Stimulated activated naive CD8-positive, alpha-beta T cell treated with anti-CD3 and anti-CD28 coated beads, Interleukin-15, Interleukin-2, amounts not matched to agents 100 ng/mL and 50 ng/mL, for 24 hours (primary cell): Measurements from ENCODE around the gene EPHA8.

Source experiments
- H3K27ac Mint-ChIP-seq: one replicate; pipeline ENCODE4 v1.8.0; 2021; ENCODE audit warnings: mild to moderate bottlenecking, mixed read lengths
- H3K27me3 Mint-ChIP-seq: one replicate; pipeline ENCODE4 v1.8.0; 2021; ENCODE audit warnings: mixed read lengths
- H3K36me3 Mint-ChIP-seq: one replicate; pipeline ENCODE4 v1.8.0; 2021; ENCODE audit warnings: low read depth, mixed read lengths
- H3K4me1 Mint-ChIP-seq: one replicate; pipeline ENCODE4 v1.8.0; 2021; ENCODE audit warnings: low read depth, mixed read lengths
- H3K4me3 Mint-ChIP-seq: one replicate; pipeline ENCODE4 v1.8.0; 2021; ENCODE audit warnings: mild to moderate bottlenecking, mixed read lengths
- H3K9me3 Mint-ChIP-seq: one replicate; pipeline ENCODE4 v1.8.0; 2021; ENCODE audit warnings: mixed read lengths

EPHA8 gene

GRCh38 chr1:22547818-22548462, 15.3 kb upstream of the EPHA8 start:
- no peak overlapping the region for H3K27ac Mint-ChIP-seq
- H3K4me1 Mint-ChIP-seq: no peaks in the 10 kb centered on the region
- no peak overlapping the region for H3K4me3 Mint-ChIP-seq
- H3K9me3 Mint-ChIP-seq: no peaks in the 10 kb centered on the region
- peaks cover 29% of the 10 kb centered on the region for H3K27me3 Mint-ChIP-seq
- no peaks in the 10 kb centered on the region for H3K36me3 Mint-ChIP-seq

GRCh38 chr1:22550021-22550420, 13.3 kb upstream of the EPHA8 start:
- H3K36me3 Mint-ChIP-seq: no peaks in the 10 kb centered on the region
- H3K27me3 Mint-ChIP-seq: peaks cover 42% of the 10 kb centered on the region
- no peak overlapping the region for H3K27ac Mint-ChIP-seq
- H3K4me1 Mint-ChIP-seq: no peaks in the 10 kb centered on the region
- no peak overlapping the region for H3K4me3 Mint-ChIP-seq
- no peaks in the 10 kb centered on the region for H3K9me3 Mint-ChIP-seq

GRCh38 chr1:22551591-22551990, 11.7 kb upstream of the EPHA8 start:
- Mint-ChIP-seq H3K27me3 (peaks cover 42% of the 10 kb centered on the region), H3K4me1 (no peaks in the 10 kb centered on the region), H3K27ac (no peak overlapping the region), H3K9me3 (no peaks in the 10 kb centered on the region), H3K4me3 (no peak overlapping the region), H3K36me3 (no peaks in the 10 kb centered on the region)

- no peaks in the 10 kb centered on the region for H3K36me3 Mint-ChIP-seq
- no peaks in the 10 kb centered on the region for H3K9me3 Mint-ChIP-seq
- no peaks in the 10 kb centered on the region for H3K4me1 Mint-ChIP-seq
- no peak overlapping the region for H3K27ac Mint-ChIP-seq
- peaks cover 43% of the 10 kb centered on the region for H3K27me3 Mint-ChIP-seq
- H3K4me3 Mint-ChIP-seq: no peak overlapping the region
Measured at GRCh38 chr1:22552021-22552420, 11.3 kb upstream of the EPHA8 start.

GRCh38 chr1:22553104-22553880, 10.0 kb upstream of the EPHA8 start:
- Mint-ChIP-seq H3K36me3 (no peaks in the 10 kb centered on the region), H3K9me3 (no peaks in the 10 kb centered on the region), H3K27me3 (peaks cover 47% of the 10 kb centered on the region), H3K4me3 (no peak overlapping the region), H3K27ac (no peak overlapping the region), H3K4me1 (no peaks in the 10 kb centered on the region)

- H3K27me3 Mint-ChIP-seq: peaks cover 49% of the 10 kb centered on the region
- no peaks in the 10 kb centered on the region for H3K4me1 Mint-ChIP-seq
- no peaks in the 10 kb centered on the region for H3K9me3 Mint-ChIP-seq
- no peak overlapping the region for H3K4me3 Mint-ChIP-seq
- H3K36me3 Mint-ChIP-seq: no peaks in the 10 kb centered on the region
- no peak overlapping the region for H3K27ac Mint-ChIP-seq
Measured at GRCh38 chr1:22553991-22554522, 9.2 kb upstream of the EPHA8 start.

GRCh38 chr1:22555371-22555656, 8.0 kb upstream of the EPHA8 start:
- Mint-ChIP-seq H3K27ac (no peak overlapping the region), H3K36me3 (no peaks in the 10 kb centered on the region), H3K9me3 (no peaks in the 10 kb centered on the region), H3K27me3 (peaks cover 54% of the 10 kb centered on the region), H3K4me3 (no peak overlapping the region), H3K4me1 (no peaks in the 10 kb centered on the region)

- H3K4me1 Mint-ChIP-seq: no peaks in the 10 kb centered on the region
- no peak overlapping the region for H3K27ac Mint-ChIP-seq
- H3K9me3 Mint-ChIP-seq: no peaks in the 10 kb centered on the region
- H3K4me3 Mint-ChIP-seq: no peak overlapping the region
- no peaks in the 10 kb centered on the region for H3K36me3 Mint-ChIP-seq
- peaks cover 60% of the 10 kb centered on the region for H3K27me3 Mint-ChIP-seq
Measured at GRCh38 chr1:22556391-22557104, 6.7 kb upstream of the EPHA8 start.

GRCh38 chr1:22557341-22557950, 5.8 kb upstream of the EPHA8 start:
- Mint-ChIP-seq H3K27ac (no peak overlapping the region), H3K36me3 (no peaks in the 10 kb centered on the region), H3K4me3 (no peak overlapping the region), H3K27me3 (peaks cover 67% of the 10 kb centered on the region), H3K9me3 (no peaks in the 10 kb centered on the region), H3K4me1 (no peaks in the 10 kb centered on the region)

GRCh38 chr1:22563671-22564602, 648 bp downstream of the EPHA8 start:
- Mint-ChIP-seq H3K27ac (no peak overlapping the region), H3K27me3 (peaks cover 48% of the 10 kb centered on the region), H3K4me3 (no peak overlapping the region), H3K4me1 (no peaks in the 10 kb centered on the region), H3K9me3 (no peaks in the 10 kb centered on the region), H3K36me3 (no peaks in the 10 kb centered on the region)

- Mint-ChIP-seq H3K27ac (no peak overlapping the region), H3K36me3 (no peaks in the 10 kb centered on the region), H3K27me3 (peaks cover 33% of the 10 kb centered on the region), H3K9me3 (no peaks in the 10 kb centered on the region), H3K4me3 (no peak overlapping the region), H3K4me1 (no peaks in the 10 kb centered on the region)
Measured at GRCh38 chr1:22566161-22566560, 2.9 kb downstream of the EPHA8 start.

- Mint-ChIP-seq H3K27ac (no peak overlapping the region), H3K36me3 (no peaks in the 10 kb centered on the region), H3K9me3 (no peaks in the 10 kb centered on the region), H3K4me3 (no peak overlapping the region), H3K4me1 (no peaks in the 10 kb centered on the region), H3K27me3 (peaks cover 25% of the 10 kb centered on the region)
Measured at GRCh38 chr1:22567197-22567596, 3.9 kb downstream of the EPHA8 start.

GRCh38 chr1:22567994-22568393, 4.7 kb downstream of the EPHA8 start:
- Mint-ChIP-seq H3K27me3 (peaks cover 22% of the 10 kb centered on the region), H3K4me3 (no peak overlapping the region), H3K9me3 (no peaks in the 10 kb centered on the region), H3K27ac (no peak overlapping the region), H3K36me3 (no peaks in the 10 kb centered on the region), H3K4me1 (no peaks in the 10 kb centered on the region)

GRCh38 chr1:22569269-22569668, 6.0 kb downstream of the EPHA8 start:
- Mint-ChIP-seq H3K4me3 (no peak overlapping the region), H3K27ac (no peak overlapping the region), H3K9me3 (no peaks in the 10 kb centered on the region), H3K36me3 (no peaks in the 10 kb centered on the region), H3K4me1 (no peaks in the 10 kb centered on the region), H3K27me3 (peaks cover 14% of the 10 kb centered on the region)
